ENCODE data around the gene SYK.

Gene SYK

DNA sequence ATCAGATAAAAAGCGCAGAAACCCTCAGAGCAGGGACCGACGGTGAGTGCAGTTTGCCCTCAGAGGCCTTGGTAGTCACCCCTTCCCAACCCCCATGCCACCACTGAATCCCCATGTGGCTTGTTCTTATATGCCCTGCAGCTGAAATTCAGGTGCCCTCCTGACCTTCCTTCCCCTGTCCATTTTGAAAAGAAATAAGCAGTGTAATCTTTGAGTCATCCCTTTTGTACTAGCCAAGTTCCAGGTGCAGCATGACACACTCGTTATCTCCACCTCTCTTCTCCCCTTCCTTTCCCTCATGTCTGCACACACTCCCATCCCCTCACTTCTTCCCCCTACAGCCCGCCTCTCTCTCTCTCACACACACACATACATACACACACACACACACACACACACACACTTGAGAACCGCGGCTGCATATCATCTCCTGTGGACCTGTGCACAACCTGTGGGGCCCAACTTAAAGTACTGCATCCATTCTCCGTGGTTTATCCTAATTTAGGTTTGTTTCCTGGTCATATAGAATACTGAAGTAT, 53.1 kb downstream of the SYK start (continued):
- peak; percentile 28; the same call in 1 of the 2 replicates for TF ChIP-seq ZSCAN4 (tag by site-specific recombination; IDR thresholded peaks at IDR 0.05)
- TF ChIP-seq ZNF514 (tag by site-specific recombination; IDR thresholded peaks at IDR 0.05), result no peak
- no peak for TF ChIP-seq ZNF433 (tag by site-specific recombination; IDR thresholded peaks at IDR 0.05; ENCODE audit: low read depth)
- TF ChIP-seq ZNF157 (tag by site-specific recombination; IDR thresholded peaks at IDR 0.05), result no peak
- peak; percentile 50 for TF ChIP-seq ZNF398 (tag by site-specific recombination; IDR thresholded peaks at IDR 0.05)
- no peak for TF ChIP-seq ZNF600 (tag by site-specific recombination; IDR thresholded peaks at IDR 0.05)

DNA sequence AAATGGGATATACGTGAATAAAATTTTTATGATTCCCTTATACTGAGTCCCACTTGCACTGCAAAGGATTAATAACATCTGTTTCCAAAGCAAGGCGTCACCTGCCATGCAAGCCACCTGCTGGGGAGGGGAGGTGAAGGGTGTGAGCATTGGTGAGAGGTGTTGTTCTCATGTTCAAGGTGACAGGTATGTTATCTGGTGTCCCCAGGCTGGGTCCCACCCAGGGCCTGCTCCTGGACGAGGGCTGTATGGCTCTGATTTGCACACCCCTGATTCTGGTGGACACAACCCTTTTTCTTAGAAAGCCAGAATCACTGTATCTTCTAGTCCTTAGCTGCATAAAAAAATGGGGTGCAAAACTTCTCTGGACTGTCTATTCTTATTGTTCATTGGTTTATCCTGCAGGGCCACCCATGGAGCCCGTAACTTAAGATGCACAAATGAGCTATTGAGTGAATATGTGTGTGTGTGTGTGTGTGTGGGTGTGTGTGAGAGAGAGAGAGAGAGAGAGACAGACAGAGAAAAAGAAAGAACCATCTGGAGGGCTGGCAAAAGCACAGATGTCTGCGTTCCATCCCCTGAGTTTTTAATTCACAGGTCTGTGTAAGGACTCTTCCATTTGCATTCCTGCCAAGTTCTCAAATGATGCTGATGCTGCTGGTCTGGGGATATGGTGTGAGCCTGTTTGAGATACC, 53.7 kb downstream of the SYK start:
- H3K27ac ChIP-seq (ENCODE audit: extremely low read depth, low read depth, low read length), result no peak overlapping the region
- no peak overlapping the region for H3K4me3 ChIP-seq (ENCODE audit: low read depth, low read length)
- H3K9me3 ChIP-seq (ENCODE audit: control insufficient read depth, insufficient read depth, low read depth, low read length), result no peaks in the 10 kb centered on the region
- H3K36me3 ChIP-seq (ENCODE audit: control insufficient read depth in 2 of 2, insufficient read depth in 1 of 2, low read length in 2 of 2), result peaks cover 0 to 20% of the 10 kb centered on the region in 2 experiments; a peak in 1 of 3 replicates
- peak; percentile 61 for TF ChIP-seq ZFHX2 (tag by site-specific recombination; conservative IDR thresholded peaks at IDR 0.05)
- peak; percentile 67 for TF ChIP-seq EGR2 (tag by site-specific recombination; IDR thresholded peaks at IDR 0.05; ENCODE audit: low read depth)
- TF ChIP-seq ZNF624 (tag by site-specific recombination; IDR thresholded peaks at IDR 0.05), result no peak
- CTCF ChIA-PET, result no interaction called here
- POLR2A ChIA-PET, result no interaction called here
- H3K4me1 ChIP-seq (ENCODE audit: control insufficient read depth, insufficient read depth, low read length), result no peaks in the 10 kb centered on the region

DNA sequence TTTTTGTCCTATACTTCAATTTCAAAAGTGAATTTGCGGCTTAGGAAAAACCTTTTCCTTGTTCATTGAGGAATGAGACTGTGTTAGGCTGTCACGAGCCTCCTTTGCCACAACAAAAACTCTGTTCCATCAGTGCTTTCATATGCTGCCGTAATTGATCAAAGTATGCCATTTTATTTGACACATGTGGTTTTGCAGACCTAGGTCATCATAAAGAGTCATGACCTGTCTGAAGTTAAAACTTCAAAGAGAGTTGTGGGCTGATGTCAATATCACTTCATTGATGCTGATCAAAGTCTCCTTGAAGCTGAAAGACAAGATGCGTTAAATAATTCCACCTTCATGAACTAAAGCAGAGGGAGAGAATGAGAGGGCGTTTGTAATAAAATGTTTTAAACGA, 55.5 kb downstream of the SYK start:
- H3K4me3 ChIP-seq (ENCODE audit: low read depth, low read length), result no peak overlapping the region
- H3K9me3 ChIP-seq (ENCODE audit: control insufficient read depth, insufficient read depth, low read depth, low read length), result no peaks in the 10 kb centered on the region
- POLR2A ChIA-PET, result no interaction called here
- H3K36me3 ChIP-seq (ENCODE audit: control insufficient read depth in 2 of 2, insufficient read depth in 1 of 2, low read length in 2 of 2), result peaks cover 0 to 22% of the 10 kb centered on the region in 2 experiments; a peak in 1 of 3 replicates
- no peaks in the 10 kb centered on the region for H3K4me1 ChIP-seq (ENCODE audit: control insufficient read depth, insufficient read depth, low read length)
- CTCF ChIA-PET, result interaction anchor here (0.7 to 1.5 kb wide), 3 partner anchors 14 to 1302 kb away, joined by 3 to 4 read pairs (median 3); no protein-coding TSS in a partner anchor
- no peak overlapping the region for H3K27ac ChIP-seq (ENCODE audit: extremely low read depth, low read depth, low read length)
- TF ChIP-seq ZNF654 (tag by site-specific recombination; IDR thresholded peaks at IDR 0.05; ENCODE audit: low read depth) (no peak), ZNF514 (tag by site-specific recombination; IDR thresholded peaks at IDR 0.05) (no peak), ZNF416 (tag by site-specific recombination; IDR thresholded peaks at IDR 0.05) (no peak), ZBTB20 (tag by site-specific recombination; IDR thresholded peaks at IDR 0.05) (no peak), ZNF560 (tag by site-specific recombination; IDR thresholded peaks at IDR 0.05; ENCODE audit: borderline replicate concordance) (no peak), ZNF16 (tag by site-specific recombination; IDR thresholded peaks at IDR 0.05; ENCODE audit: low read depth) (no peak), ZNF221 (tag by site-specific recombination; IDR thresholded peaks at IDR 0.05; ENCODE audit: borderline replicate concordance) (no peak), ZNF843 (tag by site-specific recombination; IDR thresholded peaks at IDR 0.05) (no peak), ZNF366 (tag by site-specific recombination; conservative IDR thresholded peaks at IDR 0.05) (no peak), ZNF521 (tag by site-specific recombination; IDR thresholded peaks at IDR 0.05) (no peak)
- TF ChIP-seq, protein P1, sequence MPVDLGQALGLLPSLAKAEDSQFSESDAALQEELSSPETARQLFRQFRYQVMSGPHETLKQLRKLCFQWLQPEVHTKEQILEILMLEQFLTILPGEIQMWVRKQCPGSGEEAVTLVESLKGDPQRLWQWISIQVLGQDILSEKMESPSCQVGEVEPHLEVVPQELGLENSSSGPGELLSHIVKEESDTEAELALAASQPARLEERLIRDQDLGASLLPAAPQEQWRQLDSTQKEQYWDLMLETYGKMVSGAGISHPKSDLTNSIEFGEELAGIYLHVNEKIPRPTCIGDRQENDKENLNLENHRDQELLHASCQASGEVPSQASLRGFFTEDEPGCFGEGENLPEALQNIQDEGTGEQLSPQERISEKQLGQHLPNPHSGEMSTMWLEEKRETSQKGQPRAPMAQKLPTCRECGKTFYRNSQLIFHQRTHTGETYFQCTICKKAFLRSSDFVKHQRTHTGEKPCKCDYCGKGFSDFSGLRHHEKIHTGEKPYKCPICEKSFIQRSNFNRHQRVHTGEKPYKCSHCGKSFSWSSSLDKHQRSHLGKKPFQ (tag by site-specific recombination; IDR thresholded peaks at IDR 0.05), result no peak
- TF ChIP-seq, protein P2, sequence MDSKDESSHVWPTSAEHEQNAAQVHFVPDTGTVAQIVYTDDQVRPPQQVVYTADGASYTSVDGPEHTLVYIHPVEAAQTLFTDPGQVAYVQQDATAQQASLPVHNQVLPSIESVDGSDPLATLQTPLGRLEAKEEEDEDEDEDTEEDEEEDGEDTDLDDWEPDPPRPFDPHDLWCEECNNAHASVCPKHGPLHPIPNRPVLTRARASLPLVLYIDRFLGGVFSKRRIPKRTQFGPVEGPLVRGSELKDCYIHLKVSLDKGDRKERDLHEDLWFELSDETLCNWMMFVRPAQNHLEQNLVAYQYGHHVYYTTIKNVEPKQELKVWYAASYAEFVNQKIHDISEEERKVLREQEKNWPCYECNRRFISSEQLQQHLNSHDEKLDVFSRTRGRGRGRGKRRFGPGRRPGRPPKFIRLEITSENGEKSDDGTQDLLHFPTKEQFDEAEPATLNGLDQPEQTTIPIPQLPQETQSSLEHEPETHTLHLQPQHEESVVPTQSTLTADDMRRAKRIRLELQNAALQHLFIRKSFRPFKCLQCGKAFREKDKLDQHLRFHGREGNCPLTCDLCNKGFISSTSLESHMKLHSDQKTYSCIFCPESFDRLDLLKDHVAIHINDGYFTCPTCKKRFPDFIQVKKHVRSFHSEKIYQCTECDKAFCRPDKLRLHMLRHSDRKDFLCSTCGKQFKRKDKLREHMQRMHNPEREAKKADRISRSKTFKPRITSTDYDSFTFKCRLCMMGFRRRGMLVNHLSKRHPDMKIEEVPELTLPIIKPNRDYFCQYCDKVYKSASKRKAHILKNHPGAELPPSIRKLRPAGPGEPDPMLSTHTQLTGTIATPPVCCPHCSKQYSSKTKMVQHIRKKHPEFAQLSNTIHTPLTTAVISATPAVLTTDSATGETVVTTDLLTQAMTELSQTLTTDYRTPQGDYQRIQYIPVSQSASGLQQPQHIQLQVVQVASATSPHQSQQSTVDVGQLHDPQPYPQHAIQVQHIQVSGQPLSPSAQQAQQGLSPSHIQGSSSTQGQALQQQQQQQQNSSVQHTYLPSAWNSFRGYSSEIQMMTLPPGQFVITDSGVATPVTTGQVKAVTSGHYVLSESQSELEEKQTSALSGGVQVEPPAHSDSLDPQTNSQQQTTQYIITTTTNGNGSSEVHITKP (tag by site-specific recombination; IDR thresholded peaks at IDR 0.05), result no peak
- TF ChIP-seq, protein P3, sequence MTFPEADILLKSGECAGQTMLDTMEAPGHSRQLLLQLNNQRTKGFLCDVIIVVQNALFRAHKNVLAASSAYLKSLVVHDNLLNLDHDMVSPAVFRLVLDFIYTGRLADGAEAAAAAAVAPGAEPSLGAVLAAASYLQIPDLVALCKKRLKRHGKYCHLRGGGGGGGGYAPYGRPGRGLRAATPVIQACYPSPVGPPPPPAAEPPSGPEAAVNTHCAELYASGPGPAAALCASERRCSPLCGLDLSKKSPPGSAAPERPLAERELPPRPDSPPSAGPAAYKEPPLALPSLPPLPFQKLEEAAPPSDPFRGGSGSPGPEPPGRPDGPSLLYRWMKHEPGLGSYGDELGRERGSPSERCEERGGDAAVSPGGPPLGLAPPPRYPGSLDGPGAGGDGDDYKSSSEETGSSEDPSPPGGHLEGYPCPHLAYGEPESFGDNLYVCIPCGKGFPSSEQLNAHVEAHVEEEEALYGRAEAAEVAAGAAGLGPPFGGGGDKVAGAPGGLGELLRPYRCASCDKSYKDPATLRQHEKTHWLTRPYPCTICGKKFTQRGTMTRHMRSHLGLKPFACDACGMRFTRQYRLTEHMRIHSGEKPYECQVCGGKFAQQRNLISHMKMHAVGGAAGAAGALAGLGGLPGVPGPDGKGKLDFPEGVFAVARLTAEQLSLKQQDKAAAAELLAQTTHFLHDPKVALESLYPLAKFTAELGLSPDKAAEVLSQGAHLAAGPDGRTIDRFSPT (tag by site-specific recombination; IDR thresholded peaks at IDR 0.05), result no peak

Measured in HEK293 (cell line).